SHP77 treated with DMSO at 0.1 percent for 48 hours (cell line): ENCODE results near the gene MAP3K10.

Experiments used
- DNase-seq: peaks from one replicate; lab custom pipeline; 2025; lab: John Stamatoyannopoulos, UW

Gene MAP3K10

DNA sequence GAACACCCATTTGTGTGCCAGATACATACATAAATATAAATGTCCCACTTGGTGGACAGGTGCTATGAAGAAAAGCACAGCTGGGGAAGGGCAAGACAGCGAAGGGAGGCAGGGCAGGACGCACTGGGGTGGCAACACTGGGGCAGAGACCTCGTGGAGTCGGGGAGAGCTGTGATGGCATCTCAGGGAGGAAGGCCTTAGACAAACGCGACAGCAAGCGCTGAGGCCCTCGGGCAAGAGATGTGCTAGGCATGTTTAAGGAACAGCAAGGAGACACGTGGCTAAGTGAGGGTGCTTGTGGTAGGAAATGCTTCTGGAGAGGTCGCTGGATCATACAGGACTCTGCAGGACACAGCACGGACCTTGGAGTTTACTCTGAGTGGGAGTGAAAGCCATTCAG, 58.6 kb downstream of the MAP3K10 start:
- no peak for DNase-seq

DNA sequence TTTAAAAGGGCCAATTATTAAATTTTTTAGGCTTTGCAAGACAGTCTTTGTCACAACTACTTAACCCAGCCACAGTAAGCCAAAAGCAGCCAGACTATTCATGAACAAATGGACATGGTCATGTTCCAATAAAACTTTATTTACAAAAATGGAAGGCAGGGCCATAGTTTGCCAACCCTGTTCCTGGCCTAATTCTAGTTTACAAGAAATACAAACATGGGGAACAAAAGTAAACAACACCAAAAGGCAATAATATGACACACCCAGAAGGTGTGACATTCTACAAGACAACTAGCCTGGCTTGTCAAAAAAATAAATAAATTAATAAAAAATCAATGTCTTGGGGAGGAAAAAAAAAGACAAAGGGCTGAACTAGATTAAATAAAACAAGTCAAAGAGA, 60.0 kb downstream of the MAP3K10 start:
- DNase-seq, result no peak

DNA sequence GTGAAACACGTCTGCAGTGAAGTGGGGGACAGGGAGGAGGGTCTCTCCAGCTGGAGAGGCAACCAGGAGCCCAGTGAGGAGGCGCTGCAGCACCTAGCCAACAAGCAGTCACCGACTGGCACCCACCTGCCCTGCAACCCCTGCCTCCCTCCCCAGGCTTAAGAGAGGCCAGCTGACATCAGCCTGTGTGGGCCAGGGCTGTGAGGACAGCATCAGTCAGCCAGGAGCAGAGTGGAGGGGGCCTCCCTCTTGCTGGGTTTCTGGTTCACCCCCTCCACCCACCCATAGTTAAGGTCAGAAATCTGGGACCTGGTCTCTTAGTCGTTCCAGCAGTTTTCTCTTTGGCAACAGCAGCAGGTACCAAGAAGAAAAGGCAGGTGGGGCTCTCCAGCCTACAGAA, 60.8 kb downstream of the MAP3K10 start:
- no peak for DNase-seq

DNA sequence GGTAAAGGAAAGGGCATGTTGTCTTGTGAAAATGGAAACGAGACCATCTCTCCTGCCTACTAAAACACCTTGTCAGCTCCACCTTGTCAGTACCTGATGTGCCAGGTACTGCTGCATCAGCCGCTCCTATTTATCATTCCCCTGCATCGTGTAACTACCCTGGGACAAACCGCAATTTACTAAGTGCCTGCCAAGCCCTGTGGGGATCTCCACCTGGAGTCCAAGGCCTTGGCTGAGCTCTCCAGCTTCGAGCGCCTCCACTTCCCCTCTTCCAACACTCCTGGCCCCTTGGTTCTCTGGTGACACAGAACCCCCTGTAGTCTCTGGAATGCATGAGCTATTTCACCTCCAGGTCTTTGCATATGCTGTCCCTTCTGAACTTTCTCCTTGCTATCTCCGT, 61.2 kb downstream of the MAP3K10 start:
- DNase-seq, result no peak

DNA sequence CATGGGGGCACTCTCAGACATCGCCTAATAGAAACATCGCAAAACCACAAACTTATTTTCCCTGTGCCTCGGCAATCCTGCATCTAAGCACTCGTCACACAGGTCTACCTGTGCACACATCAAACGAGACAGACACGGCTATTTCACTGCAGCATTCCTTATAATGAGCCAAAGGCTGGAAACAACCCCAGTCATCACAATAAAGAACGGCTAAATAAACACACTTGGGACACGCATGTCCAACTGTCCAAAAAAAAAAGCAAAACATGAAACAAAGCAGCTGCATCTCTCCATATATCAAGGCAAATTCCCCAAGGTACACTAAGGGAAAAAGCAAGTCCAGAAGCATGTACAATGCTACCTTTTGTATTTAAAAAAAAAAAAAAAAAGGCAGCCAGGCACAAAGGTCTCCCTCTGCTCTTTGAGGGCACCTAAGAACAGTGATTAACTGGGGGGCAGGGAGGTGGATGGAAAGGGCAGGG, 62.4 kb downstream of the MAP3K10 start:
- no peak for DNase-seq

DNA sequence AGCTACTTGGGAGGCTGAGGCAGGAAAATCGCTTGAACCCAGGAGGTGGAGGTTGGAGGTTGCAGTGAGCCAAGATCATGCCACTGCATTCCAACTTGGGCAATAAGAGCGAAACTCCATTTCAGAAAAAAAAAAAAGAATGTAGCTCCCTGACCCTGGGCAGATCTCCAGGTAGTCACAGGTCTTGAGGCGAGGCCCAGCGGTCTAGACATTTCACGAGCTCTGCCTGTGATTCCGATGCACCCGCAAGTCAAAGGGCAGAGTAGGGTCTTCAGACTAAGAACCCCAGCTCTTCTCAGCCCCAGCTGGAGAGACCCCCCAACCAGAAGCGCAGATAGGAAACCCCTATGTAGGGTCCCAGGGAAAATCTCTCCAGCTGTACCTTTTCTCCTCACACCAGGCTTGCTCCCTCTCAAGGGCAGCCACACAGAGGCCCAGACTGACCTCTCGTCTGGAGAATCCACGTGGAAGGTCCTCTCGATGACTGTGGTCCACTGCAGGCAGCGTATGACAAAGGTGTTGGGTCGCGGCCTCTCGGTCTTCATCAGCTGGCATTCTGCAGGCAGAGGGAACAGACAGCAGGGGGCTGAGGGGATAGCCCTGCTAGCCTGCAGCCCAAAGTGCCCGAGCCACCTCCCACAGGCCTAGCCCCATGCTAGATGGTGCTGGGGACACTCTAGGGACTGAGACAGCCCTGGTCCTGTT, 63.6 kb downstream of the MAP3K10 start:
- DNase-seq, result no peak

DNA sequence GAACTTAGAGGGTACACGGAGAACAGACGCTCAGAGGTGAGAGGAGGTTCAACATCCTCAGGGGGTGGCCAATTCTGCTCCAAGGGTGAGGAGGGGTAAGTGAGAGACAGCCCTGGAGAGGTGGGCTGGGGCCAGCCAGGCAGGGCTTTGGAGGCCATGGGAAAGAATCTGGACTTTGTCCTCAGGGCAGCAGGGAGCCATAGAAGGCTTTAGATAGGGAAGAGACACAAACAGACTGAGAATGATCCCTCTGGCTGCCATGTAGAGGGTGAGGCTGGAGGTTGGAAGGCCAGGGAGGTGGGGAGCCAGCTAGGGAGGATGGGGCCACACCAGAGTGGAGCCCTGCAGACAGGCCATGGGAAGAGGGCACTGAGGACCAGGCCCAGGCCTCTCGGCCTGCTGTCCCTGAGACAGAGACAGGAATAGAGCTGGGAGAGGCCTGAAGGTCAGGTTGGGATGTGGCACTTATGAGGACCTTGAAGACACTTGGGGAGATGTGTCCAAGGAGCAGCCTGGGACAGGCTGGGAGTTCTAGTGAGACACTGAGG, 64.5 kb downstream of the MAP3K10 start:
- DNase-seq, result no peak

DNA sequence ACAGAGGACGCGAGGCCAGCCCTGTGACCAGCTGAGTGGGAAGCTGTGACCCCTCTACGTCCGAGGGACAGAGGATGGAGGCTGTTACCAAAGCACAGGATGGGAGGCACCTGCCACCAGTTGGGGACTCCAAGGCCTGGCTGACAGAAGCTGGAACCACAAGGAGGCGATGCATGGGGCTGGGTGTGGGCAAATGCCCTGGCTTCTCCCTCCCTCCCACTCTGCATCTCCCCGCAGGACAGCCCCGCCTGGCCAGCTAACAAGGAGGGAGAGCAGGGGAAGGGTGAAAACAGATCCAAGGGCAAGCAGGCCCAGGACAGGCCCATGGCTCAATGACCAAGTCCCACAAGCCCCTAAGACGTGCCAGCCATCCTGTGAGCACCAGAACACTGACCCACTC, 65.3 kb downstream of the MAP3K10 start:
- DNase-seq, result no peak

DNA sequence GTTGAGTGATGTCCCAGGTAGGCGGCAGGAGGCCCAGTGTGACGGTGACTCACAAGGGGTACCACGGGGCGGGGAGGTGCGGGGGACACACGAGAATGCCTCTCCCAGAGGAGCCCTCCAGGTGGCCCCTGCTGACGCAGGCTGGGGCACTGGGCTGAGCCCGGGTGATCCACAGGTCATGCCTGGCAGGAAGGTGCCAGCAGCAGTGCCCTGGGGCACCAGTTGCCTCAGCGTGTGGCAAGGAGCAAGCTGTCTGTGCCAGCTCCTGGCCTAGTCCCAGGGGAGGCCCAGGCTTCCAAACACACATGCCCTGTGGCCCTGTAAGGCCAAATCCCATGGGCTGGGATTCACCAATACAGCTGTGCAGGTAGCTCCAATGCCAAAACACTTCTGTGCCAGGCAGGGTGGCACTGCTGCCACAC, 65.9 kb downstream of the MAP3K10 start:
- DNase-seq, result no peak

DNA sequence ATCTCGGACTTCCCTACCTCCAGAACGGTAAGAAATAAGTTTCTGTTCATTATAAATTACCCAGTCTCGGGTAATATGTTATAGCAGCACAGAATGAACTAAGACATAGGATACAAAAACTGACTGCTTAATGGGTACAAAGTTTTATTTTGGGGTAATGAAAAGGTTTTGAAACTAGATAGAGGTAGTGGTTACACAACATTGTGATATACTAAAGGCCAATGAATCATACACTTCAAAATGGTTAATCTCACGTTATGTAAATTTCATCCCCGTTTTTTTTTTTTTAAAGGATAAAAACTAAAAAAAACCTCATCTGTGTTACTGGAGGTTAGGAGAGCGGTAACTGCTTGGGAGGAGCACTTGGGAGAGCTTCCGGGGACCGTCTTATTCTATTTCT, 70.4 kb downstream of the MAP3K10 start:
- DNase-seq, result no peak

DNA sequence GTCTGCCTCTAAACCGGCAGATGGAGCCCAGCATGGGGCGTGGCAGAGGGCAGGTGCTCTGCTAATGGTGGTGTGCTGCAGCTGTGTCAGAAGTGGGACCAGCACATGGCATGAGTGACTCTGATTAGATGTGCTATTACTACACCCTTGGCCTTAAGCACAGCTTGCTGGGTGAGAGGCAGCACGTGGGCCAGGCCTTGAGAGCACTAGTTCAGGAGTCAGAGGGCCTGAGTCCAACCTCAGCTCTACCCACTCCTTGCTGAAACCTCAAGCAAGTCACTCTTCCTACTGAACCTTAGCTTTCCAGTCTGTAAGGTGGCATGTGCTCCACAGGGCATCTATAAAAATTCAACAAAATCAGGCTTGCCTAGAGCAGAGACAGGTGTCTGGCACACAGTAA, 71.2 kb downstream of the MAP3K10 start:
- DNase-seq, result peak; percentile 17

DNA sequence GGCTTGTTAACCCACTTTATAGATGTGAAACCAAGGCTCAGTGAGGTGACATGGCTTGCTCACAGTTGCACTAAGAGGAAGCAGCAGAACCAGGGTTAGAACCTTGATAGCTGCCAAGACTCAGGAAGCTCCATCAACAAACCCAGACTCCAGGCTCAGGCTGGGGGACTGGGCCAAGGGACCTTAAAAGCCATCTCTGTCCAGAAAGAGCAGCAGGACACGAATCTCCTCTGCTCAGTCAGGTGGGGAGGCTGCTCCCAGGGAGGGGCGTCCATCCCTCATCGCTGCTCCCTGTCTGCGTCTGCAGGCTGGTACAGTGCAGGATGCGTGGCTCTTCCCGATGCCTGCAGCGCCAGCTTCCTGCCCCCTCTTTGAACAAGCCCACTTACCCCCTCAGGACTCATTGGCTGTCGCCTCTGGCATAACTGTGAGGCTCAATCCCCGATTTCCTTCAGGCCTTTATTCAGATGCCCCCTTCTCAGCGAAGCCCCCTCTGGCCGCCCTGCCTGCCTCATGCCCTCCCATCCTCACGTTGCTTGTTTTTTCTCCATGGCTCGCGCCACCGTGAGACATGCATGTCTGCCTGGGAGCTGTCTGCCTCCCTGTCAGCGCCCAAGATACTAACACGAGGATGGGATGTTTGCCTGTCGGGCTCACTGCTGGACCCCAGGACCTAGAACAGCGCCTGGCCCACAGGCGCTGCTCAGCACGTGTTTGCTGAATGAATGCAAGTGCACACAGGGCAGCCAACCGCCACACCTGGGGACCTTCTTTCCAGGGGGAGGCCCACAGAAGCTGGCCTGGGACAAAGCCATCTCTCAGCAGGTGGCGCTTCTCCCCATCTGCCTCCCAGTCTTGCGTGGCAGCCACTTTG, 72.5 kb downstream of the MAP3K10 start:
- no peak for DNase-seq

DNA sequence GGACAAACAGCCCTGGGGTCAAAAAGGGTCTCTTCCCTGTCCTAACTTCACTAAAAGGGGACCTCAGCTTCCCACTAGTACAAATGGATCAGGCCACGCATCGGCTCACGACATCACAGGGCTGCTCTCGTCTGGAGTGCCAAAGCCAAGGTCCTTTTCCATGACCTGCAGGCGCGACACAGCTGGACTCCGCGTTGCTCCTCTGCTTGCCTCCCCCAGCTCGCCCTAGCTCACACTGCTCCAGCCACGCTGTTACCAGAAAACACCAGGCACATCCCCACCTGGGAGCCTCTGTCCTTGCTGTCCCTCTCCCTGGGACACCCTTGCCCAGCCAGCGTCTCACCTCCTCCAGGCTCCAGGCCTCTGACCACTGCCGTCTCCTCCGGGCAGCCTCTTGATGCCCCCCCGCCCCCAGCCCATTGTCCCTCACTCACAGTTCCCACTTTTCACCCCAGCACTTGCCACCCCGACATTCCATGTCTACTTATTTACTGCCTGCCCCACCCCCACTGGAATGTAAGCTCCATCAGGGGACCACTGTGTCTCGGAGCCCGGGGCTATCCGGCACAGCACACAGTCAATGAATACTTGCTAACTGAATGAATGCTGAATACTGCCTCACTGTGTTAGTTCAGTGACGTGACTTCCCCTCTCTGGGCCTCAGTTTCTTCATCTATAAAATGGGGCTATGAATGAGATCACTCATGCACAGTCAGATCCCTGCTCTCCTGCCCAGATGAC, 73.3 kb downstream of the MAP3K10 start:
- no peak for DNase-seq
